Measurements from ENCODE around the gene MYH14.

MYH14 gene

DNA sequence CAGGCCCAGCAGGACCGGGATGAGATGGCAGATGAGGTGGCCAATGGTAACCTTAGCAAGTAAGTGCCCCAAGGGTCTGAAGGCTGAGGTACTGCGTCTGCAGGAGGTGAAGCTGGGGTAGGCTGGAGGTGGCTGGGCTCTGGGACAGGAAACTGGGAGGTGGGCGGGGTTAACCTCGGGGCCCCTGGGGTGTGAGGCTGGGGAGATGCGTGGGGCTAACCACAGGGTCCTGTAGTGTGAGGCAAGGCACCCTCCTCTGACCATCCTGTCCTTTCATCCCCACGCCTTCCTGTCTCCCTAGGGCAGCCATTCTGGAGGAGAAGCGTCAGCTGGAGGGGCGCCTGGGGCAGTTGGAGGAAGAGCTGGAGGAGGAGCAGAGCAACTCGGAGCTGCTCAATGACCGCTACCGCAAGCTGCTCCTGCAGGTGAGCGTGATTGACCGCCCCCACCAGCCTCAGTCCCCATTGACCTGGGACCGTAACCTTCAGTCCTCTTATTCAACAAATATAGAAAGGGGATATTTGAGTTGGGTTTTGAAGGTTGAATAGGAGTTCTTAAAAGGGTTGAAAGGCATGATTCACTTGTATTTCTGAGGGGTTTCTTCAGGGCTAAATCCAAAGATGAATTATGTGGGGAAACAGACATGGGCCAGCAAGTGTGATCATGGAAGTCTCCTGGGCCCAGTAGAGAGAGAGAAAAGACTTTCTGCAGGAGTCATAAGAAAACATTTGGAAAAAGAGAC, 90.0 kb downstream of the MYH14 start:
- no peak for DNase-seq

DNA sequence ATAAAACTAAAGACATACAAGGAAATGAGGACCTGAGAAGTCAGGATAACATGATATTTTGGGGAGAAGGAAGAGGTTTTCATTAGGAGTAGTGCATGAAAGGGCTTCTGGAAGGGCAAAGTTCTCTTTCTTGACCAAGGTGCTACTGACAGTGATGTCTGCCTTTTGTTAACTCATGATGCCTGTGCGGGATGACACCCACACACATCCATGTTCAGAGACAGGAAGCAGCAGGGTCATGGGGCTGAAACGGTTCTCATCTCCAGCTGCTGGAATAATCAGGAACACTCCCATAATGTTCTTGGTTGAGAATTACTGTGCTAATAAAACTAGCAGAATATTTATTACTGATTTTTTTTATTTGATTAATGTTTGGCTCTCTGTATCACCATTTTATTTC, 96.6 kb downstream of the MYH14 start:
- DNase-seq, result no peak

DNA sequence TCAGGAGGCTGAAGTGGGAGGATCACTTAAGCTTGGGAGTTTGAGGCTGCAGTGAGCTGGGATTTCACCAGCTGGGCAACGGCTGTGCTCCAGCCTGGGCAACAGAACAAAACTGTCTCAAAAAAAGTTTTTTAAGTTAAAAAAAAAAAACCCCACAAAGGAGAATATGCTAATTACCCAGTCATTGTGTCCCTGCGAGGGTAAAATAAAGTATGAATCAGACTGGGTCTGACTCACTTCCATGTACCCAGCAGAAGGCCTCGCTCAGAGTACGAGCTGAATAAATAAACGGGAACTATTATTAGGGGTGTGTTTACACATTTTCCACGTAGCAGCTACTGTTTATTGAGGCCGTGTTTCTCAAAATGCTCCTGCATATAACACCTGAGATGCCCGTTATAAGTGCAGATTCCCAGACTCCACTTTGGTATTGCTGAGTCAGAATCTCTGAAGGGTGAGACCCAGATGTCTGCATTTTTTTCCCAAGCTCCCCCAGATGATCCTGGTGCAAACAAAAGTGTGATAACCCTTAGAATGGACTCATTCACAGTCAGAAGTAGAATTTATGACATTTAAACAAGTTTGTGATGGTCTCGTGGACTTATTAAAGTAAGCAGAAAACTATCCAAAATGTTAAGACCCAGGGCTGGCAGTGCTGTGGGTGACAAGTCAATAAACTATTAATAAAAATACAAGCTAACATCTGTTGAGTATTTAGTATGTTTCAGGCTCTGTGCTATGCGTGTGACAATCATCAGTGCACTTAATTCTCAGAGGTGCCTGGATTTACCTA, 97.6 kb downstream of the MYH14 start:
- DNase-seq, result peak; percentile 35

DNA sequence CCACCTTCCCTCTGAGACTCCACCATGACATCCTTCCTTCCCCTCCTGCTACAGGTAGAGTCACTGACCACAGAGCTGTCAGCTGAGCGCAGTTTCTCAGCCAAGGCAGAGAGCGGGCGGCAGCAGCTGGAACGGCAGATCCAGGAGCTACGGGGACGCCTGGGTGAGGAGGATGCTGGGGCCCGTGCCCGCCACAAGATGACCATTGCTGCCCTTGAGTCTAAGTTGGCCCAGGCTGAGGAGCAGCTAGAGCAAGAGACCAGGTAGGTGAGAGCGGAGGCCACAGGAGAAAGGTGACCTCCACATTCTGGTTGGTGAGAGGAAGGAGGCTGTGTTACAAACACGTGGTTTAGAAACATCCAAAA, 98.2 kb downstream of the MYH14 start:
- no peak for DNase-seq

DNA sequence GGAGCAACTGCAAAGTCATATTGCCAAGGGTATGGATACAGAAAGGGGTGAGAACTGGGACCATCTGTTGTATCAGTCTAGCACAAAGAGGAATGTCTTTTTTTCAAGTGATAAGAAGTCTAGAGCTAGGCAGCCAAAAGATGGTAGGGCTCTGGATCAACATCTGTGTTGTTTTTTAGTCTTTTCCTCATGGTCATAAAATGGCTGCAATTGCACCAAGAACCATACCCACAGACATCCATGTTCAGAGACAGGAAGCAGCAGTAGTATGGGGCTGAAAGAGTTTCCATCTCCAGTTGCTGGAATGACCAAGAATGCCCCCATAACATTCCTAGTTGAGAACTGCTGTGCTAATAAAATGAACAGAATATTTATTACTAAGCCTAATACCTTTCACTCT, 100.1 kb downstream of the MYH14 start:
- DNase-seq, result no peak

DNA sequence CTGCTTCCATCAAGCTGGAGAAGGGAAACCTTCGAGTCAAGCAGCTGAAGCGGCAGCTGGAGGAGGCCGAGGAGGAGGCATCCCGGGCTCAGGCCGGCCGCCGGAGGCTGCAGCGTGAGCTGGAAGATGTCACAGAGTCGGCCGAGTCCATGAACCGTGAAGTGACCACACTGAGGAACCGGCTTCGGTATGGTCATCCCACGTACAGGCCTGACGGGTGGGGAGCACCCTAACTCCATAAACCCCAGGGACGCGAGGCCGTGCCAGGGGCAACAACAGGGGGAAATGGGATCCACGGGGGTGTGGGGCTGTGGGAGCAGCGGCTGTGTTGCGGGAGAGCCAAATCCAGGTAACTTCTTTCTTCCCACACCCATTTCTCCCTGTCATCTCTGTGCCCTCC, 105.6 kb downstream of the MYH14 start:
- DNase-seq, result no peak

DNA sequence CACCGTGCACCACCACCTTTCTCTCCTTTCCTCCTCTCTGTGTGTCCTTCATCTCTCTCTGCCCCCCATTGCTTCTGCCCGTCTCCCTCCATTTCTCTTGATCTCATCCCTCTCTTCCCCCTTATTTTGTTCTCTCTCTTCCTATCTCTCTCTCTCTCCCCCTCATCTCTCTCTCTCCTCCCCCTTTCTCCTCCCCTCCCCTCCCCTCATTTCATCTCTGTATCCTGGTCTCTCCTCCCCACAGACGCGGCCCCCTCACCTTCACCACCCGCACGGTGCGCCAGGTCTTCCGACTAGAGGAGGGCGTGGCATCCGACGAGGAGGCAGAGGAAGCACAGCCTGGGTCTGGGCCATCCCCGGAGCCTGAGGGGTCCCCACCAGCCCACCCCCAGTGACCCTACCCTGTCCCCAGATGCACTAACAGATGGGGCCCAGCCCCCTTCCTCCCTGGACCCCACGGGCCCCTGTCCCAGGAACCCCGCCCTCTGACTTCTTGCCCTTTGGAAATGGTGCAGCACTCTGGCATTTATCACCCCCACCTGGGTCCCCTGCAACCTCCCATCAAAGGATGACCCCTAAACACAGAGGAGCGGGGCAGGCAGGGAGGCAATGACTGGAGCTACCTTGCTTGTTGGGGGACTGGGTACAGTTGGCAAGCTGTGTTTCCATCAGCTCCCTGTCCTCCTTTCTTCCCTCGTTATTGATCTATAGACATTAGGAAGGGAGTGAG, 106.1 kb downstream of the MYH14 start:
- no peak for DNase-seq

DNA sequence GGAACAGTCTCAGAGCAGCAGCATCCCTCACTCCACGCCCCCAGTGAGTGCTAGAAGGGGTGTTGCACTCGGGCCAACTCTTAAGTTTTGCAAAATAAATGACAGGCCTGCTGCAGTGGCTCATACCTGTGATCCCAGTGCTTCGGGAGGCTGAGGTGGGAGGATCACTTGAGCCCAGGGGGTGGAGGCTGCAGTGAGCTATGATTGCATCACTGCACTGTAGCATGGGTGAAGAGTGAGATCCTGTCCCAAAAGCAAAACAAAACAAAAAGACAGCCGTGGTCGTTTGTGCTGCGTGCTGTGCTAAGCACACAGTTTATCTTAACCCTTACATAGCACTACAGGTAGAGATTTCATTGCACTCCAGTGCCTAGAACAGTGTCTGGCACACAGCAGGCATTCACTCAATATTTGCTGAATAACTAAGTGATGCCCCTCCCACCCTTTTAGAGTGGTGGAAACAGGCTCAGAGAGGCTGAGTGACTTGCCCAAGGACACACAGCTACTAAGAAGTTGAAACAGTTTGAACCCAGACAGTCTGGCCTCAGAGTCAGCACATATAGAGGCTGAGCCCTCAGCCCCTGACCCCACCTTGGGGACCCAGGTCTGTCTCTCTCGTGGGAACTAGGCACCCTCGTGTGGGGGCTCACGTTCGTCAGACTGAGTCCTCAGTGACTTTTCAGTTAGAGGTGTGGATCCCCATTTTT, 107.5 kb downstream of the MYH14 start:
- no peak for DNase-seq

DNA sequence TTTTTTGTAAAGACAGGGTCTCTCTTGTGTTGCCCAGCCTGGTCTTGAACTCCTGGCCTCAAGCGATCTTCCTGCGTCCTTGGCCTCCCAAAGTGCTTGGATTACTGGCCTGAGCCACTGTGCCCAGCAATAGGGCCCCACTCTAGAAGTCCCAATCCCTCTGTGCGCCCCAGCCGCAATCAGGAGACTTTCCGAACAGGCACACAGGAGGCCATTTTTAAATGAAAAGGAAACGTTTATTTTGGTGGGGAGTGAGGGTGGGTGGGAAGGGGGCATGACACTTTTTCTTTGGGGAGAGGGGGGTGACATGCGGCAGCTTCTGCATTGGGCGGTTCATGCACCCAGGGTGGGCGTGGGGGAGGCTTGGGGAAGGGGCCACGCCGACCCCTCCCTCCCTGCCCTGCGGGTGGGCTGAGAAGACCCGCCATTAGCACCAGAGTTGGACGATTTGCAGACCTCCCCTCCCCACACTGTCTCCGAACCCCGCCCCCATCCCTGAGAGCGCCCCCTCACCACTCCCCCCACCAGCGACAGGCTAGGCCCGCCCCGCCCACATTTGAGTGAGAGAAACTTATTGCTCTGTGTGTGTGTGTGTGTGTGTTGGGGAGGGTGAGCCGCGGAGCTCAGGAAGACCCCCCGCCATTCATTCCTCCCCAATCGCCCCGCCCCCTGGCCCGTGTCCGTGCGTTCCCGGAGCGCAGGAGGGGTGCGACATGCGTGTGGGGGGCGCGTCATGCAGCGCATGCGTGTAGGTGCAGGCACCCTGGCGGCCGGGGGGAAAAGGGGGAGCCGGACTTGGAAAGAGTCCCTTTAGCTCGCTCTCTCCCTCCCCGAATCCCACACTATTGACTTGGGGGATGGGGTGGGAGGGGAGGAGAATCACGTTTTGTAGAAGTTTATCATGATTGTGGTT, 108.6 kb downstream of the MYH14 start:
- no peak for DNase-seq

DNA sequence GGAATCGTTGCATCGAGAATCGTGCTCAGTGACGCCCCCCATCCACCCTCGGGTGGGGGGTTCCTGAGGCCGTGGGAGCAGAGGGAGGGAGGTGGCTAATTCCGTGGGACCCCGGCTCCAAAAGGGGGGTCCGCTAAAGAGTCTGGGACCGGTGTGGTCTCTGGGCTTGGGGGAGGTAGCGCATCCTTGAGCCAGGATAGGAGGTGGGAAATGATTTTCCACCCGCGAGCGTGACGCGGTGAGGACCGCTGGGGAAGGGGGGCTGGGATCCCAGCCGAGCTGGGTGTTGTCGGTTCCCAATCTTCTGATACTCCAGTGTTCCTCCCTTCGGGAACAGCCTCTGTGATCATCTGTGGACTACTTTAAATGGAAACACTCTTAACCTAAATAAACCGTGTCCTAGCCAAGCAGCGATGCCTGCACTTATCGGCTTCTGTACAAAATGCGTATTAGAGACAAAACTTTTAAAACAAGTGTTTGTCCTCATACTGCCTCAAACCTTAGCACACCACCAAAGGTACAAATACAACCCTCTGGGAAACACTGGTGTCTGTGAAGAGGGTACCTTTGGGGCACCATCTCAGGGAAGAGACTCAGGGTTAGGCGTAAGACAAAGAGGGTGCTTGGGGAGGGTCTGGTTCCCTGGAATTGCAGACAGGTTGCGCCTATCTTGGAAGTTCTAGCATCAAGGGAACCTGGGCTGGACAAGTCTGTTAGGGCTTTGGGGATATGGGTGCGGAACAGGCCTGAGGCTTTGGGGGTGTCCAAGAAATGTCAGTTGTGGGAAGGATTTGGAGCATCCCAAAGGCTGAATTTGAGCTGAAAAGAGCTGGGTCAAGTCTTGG, 109.8 kb downstream of the MYH14 start:
- no peak for DNase-seq

DNA sequence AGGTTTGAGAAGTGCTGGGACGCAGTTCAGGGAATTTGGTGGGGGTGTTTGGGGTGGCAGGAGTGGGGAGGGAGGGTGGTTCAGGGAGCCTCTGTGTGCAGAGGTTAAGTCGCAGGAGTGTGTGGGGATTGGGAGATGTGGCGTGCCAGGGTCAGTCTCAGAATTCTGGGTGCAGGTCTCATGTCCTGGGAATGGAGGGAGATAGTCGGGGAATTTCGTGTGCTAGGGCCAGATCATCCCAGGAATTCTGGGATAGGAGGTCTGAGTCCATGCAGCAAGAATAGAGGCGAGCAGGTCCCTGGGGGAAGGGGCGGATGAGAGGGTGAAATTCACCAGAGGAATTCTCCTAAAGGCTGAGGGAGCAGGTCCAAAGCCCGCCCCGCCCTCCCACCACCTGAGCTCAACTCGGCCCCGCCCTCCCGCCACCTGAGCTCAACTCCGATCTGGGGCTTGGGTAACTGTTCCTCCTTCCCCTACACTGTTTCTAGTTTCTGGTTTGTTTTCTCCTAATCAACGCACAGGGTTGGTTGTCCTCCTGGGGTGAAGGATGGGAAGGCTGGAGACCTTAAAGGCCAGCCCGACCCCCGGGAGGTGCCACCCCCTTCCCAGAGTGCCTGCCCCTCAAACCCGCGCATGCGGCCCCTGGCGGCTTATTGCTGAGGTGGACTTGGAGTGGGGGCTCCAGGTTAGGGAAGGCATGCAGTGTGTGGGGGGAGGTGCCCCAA, 110.6 kb downstream of the MYH14 start:
- no peak for DNase-seq

DNA sequence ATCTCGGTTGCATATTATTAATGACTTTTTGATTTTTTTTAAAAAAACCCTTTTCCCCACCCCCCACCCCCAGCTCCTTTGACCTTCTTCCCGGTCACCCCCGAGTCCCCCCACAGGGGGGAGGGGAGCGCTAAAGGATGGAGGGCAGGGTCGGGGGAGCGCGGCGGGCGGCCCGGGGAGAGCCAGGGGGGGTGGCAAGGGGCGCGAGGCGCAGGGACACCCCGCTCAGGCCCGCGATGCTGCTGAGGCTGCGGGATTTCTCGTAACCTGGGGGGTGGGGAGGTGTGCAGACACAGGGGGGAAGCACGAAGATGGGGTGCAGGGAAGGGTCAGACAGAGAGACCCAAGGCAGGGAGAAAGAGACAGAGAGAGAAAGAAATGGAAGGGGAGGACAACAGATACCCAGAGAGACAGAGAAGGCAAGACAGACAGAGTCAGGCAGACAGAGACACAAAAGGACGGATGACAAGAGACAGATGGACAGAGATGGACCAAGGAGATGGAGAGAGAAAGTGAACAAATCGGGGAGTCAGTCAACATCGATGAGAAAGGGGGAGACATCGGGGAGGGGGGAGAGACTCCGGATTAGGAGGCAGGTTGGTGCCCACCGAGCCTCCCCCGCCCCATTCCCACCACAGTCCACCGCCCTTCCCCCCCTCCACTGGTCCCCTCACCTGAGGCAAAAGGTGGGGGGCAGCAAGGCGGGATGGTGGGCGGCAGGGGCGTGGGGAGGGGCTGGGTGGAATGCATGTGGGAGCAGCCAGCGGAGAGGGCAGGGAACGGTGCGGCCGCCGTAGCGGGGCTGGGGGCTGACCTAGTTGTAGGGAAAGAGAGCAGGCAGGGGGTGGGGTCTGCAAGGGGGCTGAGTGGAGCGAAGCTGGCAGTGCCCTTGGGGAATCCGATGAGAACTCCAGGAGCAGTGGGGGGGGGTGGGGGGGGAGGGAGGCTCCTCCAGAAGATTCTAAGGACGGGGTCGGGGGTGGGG, 111.6 kb downstream of the MYH14 start:
- DNase-seq, result no peak

DNA sequence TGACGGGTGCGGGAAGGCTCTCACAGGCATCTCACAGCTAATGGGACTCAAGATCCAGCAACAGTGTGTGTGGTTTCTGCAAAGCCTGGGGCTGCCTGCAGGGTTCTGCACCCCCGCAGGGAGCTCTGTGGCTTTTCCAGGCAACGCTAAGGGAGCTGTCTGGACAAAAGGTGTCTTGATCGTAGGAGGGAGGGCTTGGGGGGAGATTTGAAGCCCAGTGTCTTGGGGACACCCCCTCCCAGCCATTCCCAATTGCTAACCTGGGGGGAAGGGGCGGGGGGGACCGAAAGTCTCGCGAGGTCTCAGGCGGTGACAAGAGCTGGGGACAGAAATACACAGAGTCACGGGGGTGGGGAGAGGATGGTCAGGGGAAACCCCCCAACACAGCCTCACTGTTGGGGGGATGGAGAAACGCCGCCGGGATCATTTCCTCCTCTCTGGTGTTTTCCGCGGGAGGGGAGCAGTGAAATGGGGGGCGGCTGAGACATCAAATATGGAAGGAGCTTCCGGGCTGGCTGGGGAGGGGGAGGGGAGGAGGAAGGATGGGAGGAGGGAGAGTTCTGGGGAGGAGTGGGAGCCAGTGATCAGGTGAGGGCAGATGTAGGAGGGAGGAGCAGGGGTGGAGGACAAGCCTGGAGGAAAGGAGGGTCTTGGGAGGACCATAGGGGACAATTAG, 112.5 kb downstream of the MYH14 start:
- no peak for DNase-seq

DNA sequence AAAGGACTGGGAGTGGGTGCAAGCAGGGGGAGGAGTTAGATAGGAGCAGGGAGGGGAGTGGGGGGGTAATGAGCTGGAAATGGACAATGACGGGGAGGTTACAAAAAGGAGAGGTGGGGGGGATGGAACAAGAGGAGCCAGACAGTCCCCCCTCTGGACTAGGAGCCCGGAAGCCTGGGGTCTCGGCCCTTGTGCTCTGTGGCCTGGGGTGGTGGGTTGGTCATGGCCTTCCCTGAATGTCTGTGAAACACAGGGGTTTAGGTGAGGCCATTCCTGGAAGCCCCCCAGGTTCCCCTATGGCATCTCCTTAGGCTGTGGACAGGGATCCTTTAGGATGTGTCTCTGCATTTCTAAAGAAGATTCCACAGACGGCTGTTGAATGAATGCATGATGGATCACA, 113.7 kb downstream of the MYH14 start:
- DNase-seq, result no peak

DNA sequence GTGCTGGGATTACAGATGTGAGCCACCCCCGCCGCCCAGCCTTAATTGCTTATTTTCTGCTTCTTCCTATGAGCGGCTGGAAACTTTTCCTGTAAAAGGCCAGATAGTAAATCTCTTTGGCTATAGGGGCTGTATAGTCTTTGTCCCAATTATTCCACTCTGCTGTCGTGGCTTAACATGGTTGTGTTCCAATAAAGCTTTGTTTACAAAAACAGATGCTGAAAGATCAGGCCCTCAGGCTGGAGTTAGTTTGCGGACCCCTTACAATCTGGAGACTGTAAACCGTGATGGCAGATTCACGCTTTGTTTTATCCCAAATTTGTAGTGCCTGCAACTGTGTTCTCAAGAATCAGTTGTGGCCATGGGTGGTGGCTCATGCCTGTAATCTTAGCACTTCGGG, 115.0 kb downstream of the MYH14 start:
- DNase-seq, result no peak

DNA sequence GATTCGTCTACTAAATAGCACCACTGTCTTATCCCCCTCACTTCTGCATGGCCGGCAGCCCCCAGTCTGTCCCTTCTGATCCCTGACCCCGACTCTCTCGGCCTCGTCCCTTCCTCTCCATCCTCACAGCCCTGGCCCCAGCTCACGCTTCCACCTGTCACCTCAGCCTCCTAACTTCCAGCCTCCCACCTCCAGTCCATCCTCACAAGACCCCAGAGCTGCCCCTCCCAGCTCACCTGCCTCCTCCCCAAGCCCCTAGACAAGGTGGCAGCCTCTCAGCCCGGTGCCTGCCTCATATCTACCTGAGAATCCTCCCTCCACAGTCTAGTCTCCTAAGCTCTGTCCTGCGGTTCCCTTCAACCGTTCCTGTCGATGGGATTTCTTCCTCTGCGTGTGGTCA, 115.7 kb downstream of the MYH14 start:
- DNase-seq, result no peak

DNA sequence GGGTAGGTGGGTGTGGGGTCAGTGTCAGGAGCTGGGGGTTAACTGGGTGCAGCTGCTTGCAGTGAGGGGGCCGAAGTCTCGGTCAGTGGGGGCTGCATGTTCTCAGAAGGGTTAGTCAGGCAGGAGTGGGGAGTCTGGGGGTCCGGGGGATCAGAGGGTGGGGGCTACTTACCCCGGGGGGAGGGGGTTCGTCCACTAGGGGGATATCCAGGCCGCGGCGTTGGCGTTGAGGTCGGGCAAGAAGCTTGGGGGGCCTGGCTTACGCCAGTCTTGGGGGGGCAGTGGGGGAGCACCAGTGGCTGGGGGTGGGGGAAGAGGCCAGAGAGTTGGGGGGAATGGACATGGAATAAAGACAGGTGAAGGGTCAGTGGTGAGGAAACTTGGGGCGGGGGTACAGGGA, 116.6 kb downstream of the MYH14 start:
- DNase-seq, result no peak

DNA sequence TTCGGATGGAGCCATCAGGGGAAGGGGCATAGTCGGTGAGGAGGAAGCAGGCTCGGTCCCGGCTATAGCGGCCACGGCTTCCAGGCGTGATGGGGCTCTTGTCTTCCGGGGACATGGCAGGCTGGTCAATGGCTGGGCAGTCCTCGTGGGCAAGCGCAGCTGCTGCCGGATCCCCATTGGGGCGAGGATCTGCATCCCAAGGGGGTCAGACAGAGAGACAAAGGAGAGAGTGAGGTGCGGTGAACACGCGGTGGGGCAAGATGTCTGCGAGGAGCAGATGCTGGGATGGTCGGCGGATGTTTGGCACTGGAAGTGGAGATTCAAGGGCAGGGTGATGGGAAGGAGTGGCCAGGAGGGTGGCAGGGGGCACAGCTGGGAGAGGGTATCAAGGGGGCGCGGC, 117.2 kb downstream of the MYH14 start:
- no peak for DNase-seq
